HG02885 (cell line): ENCODE results near the gene PIBF1.
"Not testable (repeated sequence)": the region's sequence is repeated elsewhere in the genome, so short reads cannot be mapped to it uniquely, and the experiment has no call there.

Source experiments
- ATAC-seq: cut with Tn5 transposase; IDR thresholded peaks from one replicate; pipeline ENCODE4 v1.9.1; 2021; ENCODE audit warnings: mild to moderate bottlenecking; ENCODE audit not compliant: unreplicated experiment, poor library complexity

The PIBF1 gene, protein sequence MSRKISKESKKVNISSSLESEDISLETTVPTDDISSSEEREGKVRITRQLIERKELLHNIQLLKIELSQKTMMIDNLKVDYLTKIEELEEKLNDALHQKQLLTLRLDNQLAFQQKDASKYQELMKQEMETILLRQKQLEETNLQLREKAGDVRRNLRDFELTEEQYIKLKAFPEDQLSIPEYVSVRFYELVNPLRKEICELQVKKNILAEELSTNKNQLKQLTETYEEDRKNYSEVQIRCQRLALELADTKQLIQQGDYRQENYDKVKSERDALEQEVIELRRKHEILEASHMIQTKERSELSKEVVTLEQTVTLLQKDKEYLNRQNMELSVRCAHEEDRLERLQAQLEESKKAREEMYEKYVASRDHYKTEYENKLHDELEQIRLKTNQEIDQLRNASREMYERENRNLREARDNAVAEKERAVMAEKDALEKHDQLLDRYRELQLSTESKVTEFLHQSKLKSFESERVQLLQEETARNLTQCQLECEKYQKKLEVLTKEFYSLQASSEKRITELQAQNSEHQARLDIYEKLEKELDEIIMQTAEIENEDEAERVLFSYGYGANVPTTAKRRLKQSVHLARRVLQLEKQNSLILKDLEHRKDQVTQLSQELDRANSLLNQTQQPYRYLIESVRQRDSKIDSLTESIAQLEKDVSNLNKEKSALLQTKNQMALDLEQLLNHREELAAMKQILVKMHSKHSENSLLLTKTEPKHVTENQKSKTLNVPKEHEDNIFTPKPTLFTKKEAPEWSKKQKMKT

GRCh38 chr13:72781451-72782439 lies at the start of gene PIBF1, which contains the start of gene DIS3:
PIBF1 (plus strand) TSS chr13:72782133; CDS start chr13:72783470, 1,337 bp downstream.
DIS3 (minus strand) TSS chr13:72781900; CDS start chr13:72781832, 68 bp downstream.
- peak; percentile 96 for ATAC-seq

GRCh38 chr13:72737033-72737432 lies 44.9 kb upstream of the PIBF1 start:
- no peak for ATAC-seq

DNA sequence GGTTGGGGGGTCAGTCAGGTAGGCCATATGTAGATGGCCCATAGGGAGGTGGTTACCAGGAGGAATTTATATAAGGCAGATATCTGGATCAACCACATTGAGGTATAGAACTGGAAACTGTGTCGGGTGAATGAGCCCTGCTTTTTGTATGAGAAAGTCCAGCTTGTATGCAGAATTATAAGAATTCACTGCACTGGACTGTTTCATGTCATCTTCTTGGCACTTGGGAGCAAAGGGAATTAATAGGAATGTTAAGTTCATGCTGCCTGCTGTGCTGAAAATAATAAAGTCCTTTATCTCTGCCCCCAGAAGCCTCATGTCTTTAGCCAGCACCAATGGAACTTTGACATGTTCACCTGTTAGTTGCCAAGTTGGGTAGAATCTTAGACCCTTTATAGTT lies 41.9 kb upstream of the PIBF1 start:
- ATAC-seq, result no peak

DNA sequence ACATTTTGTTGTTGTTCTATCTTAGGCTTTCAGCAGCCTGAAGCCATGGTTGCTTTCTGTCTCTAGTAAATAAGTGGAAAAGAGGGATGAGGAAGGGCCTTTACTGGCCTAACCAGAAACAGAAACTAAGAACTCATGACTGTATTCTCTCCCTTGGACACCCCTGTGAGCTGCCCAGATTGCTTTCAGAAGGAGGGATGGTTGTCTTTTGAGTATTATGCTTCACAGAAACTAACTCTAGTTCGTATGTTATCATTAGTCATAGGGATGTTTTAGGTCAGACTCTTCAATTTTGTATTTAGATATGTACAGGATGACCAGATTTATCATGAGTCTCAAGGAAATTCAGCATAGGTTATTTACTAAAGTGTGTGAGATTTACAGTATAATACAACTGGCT lies 36.7 kb upstream of the PIBF1 start:
- ATAC-seq, result peak; percentile 49

- no peak for ATAC-seq
Observed at GRCh38 chr13:72751220-72751619, 30.7 kb upstream of the PIBF1 start.

GRCh38 chr13:72754111-72754510 lies 27.8 kb upstream of the PIBF1 start:
- no peak for ATAC-seq

GRCh38 chr13:72757792-72758535 lies 24.0 kb upstream of the PIBF1 start:
- no peak for ATAC-seq

DNA sequence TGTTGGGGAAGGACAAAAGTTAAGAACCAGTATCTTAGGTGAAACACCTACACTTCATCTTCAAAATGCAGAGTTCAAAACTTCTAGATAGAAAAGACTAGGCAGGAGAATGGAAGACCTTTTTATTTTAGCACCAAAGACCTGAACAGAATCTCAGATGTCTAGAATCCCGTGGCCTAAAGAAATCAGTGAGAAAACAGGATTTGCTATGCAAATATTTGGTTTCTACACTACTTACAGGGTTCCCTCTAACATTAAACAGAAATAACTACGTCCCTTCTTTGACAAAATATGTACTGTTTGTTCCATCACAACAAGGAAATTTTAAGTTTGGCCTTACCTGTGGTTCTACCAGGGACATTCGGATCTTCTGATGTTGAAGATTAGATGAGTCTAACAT lies 21.7 kb upstream of the PIBF1 start:
- no peak for ATAC-seq

- no peak for ATAC-seq
Observed at GRCh38 chr13:72763411-72763810, 18.5 kb upstream of the PIBF1 start.

- no peak for ATAC-seq
Observed at GRCh38 chr13:72774019-72774418, 7.9 kb upstream of the PIBF1 start.

- ATAC-seq, result no peak
Observed at GRCh38 chr13:72782717-72783116, 784 bp downstream of the PIBF1 start.

DNA sequence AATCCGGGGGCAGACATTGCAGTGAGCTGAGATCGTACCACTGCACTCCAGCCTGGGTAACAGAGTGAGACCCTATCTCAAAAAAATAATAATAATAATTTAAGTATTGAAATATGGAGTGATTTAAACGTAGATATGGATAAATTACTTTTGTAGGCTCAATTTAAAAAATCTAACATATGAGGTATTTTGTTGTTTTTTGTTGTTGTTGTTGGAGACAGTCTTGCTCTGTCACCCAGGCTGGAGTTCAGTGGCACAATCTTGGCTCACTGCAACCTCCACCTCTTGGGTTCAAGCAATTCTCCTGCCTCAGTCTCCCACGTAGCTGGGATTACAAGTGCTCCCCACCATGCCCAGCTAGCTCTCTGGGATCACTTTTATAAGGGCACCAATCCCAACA lies 2.7 kb downstream of the PIBF1 start:
- ATAC-seq, result not testable (repeated sequence)

DNA sequence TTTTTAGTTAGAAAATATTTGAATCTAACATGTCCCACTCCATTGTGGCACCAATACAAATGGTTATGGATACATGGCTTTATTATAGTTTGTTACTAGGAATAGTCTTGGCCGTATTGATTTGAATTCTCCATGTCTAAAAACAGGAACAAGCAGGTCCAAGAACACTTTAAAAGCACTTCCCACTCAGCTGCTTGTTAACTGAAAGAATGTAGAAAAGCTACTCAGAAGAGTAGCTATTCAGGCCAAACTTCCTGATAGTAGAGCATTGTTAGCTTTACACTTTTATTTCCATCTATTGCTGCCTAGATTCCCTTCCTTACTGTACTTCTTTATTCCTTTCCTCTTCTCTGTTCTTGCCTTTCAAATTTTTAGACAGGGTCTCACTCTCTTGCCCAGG lies 6.9 kb downstream of the PIBF1 start:
- ATAC-seq, result no peak

DNA sequence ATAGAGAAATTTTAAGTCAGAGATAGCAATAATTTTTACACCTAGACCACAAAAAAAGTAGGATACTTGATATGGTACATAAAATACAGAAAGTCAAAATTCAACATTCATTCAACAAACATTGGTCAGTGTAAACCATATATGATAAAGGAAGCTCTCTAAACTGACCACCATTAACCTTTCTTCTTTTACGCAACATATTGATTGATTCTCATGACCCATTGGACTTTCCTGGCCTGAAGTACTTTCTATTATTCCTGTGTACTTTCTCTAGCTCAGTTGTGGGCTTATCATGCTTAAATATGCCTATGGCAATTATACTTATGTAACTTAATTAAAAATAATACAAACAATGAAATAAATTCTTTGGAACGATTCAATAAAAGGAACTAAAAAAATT lies 10.7 kb downstream of the PIBF1 start:
- ATAC-seq, result no peak

DNA sequence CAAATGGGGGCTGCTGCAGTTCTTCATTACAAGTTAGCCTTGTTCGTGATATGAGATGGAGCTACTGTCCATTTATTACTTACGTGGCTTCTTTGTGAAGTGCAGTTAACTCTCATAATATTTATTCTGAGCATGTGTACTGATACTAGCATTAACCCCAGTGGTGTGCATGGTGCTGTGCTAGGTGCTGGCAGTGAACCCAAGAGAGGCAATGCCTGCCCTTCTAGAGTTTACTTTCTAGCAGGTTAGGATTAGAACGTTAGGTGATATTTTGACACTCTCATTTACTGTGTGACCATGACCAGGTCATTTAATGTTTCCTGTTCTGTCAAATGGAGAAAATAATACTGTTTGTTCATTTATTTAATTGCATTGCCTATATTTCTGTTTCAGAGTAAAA lies 16.9 kb downstream of the PIBF1 start:
- ATAC-seq, result no peak

DNA sequence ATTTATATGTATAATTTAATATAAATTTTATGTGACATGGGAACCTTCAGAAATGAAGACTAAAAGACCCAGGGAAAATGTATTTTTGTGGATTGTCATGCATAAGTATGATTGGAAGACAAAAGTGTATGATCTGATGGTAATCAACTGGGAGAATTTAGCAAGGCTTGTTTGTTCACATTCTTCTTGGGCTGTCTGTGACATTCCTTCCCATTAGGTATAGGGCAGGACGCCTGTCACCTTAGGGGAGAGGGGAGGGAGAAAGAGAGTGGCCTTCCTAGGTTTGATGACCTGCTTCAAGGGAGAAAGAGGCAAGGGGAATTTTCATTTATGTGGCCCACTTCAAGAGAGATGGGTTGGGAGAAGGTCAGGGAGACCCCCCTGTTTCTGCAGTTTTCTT lies 22.4 kb downstream of the PIBF1 start:
- no peak for ATAC-seq

GRCh38 chr13:72805676-72806346 lies 23.9 kb downstream of the PIBF1 start:
- no peak for ATAC-seq

GRCh38 chr13:72806514-72806913 lies 24.6 kb downstream of the PIBF1 start:
- not testable (repeated sequence) for ATAC-seq

DNA sequence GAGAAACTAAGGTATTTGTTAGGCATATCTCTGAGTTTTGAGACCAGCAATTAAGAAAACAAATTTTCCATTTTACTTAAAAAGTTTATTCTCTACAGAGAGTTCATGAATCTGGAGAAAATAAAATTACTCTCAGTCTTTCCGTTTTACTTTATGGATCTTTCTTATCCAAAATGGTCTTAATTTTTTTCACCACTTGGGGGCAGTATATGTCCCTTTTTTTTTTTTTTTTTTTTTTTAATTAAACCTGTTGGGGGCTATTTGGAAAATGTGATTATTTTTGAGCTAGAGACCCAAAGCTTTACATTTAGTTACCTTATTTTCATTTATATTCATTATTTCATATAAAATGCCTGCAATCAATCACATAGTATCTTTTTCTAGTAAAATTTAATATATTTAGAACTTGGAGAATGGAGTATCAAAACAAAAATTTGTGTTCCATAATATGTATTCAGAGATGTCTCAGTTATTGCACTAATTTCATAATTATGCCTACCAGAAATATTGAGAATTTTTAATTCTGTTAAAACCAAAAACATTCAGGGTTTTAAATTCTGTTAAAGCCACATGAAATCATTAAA lies 27.1 kb downstream of the PIBF1 start:
- ATAC-seq, result no peak
